Gastroesophageal sphincter (tissue), 4 donors: ENCODE results near the gene MYO1B. TPM values are rescaled to one million over a fixed set of nuclear protein-coding genes. Genes with fewer than 3 reads are reported as not detected.

Source experiments
- ATAC-seq: fragments of 150-250 bp; one replicate; pipeline ENCODE4 v1.9.1; 2016; ENCODE audit warnings: mild to moderate bottlenecking, moderate library complexity
- H3K27ac ChIP-seq, 4 donors: fragments of 200-600 bp; sonication (generic) in 3 of 4; 1 replicate in 3 of 4; 2 replicates in 1 of 4; pipeline ENCODE4 v1.5.1; 2016 to 2019
- H3K27me3 ChIP-seq: fragments of 200-600 bp; sonication (generic); one replicate; pipeline ENCODE4 v1.5.1; 2019
- H3K36me3 ChIP-seq, 2 donors: fragments of 200-600 bp; sonication (generic); one replicate each; pipeline ENCODE4 v1.5.1; 2019; ENCODE audit warnings: control low read depth in 1 of 2
- H3K4me1 ChIP-seq, 3 donors: fragments of 200-600 bp; sonication (generic); 1 replicate in 2 of 3; 2 replicates in 1 of 3; pipeline ENCODE4 v1.5.1; 2016 to 2019; ENCODE audit warnings: control low read depth in 2 of 3
- H3K4me3 ChIP-seq, 2 donors: fragments of 200-600 bp; sonication (generic); one replicate each; pipeline ENCODE4 v1.5.1; 2019; ENCODE audit warnings: mild to moderate bottlenecking in 1 of 2, moderate library complexity in 1 of 2
- H3K9me3 ChIP-seq, 3 donors: fragments of 200-600 bp; sonication (generic); one replicate each; pipeline ENCODE4 v1.5.1; 2017 to 2019; ENCODE audit warnings: control low read depth in 2 of 3
- CTCF ChIP-seq, 4 experiments: fragments of 200-600 bp in 2 of 4; fragments of 450-650 bp in 2 of 4; sonication (generic) in 1 of 4; IDR thresholded peaks; one replicate each; pipeline ENCODE4 v1.5.1; 2017 to 2019; ENCODE audit warnings: antibody characterized with exemption in 4 of 4, mild to moderate bottlenecking in 2 of 4, moderate library complexity in 2 of 4
- EP300 ChIP-seq: sonication (generic); formaldehyde crosslinking; IDR thresholded peaks from one replicate; pipeline ENCODE4 v1.6.1; 2017; ENCODE audit warnings: antibody characterized with exemption, mild to moderate bottlenecking
- POLR2A ChIP-seq, 2 donors: fragments of 450-650 bp; IDR thresholded peaks; one replicate each; pipeline ENCODE4 v1.6.1; 2017; ENCODE audit warnings: antibody characterized with exemption in 2 of 2, mild to moderate bottlenecking in 2 of 2, moderate library complexity in 1 of 2
- POLR2AphosphoS5 ChIP-seq: sonication (generic); formaldehyde crosslinking; IDR thresholded peaks from one replicate; pipeline ENCODE4 v1.6.1; 2017; ENCODE audit warnings: antibody characterized with exemption
- WGBS, 2 donors: methylation state at CpG; one replicate each; pipeline ENCODE4 v1.1.5; 2018; ENCODE audit warnings: low coverage in 1 of 2; 5-methylcytosine and 5-hydroxymethylcytosine counted together
- total RNA-seq, 4 donors: library from RNA; depleted of rRNA; stranded (reverse); fragments of >200 nt; gene quantifications; one replicate each; pipeline ENCODE4 v1.1.0, GENCODE V29; 2016

The MYO1B gene
- total RNA-seq, 4 donors from 2014 or later: 17.3 to 45.0 (median 21.0) TPM

GRCh38 chr2:191459158-191459557 is 214.0 kb downstream of the MYO1B start:
- H3K36me3 ChIP-seq: no peaks in the 10 kb centered on the region
- no peaks in the 10 kb centered on the region for H3K27me3 ChIP-seq
- peaks cover 0 to 12% (median 0%) of the 10 kb centered on the region in 3 donors for H3K9me3 ChIP-seq
- TF ChIP-seq EP300: no peak
- no peak for TF ChIP-seq POLR2AphosphoS5
- no peak for TF ChIP-seq POLR2A (IDR thresholded peaks at IDR 0.05)
- no peak for TF ChIP-seq CTCF (IDR thresholded peaks at IDR 0.05)
- no peak overlapping the region for H3K4me3 ChIP-seq
- H3K27ac ChIP-seq: no peak overlapping the region
- H3K4me1 ChIP-seq: no peaks in the 10 kb centered on the region
- no peak for ATAC-seq

- no peaks in the 10 kb centered on the region for H3K27me3 ChIP-seq
- H3K9me3 ChIP-seq: peaks cover 0 to 12% (median 0%) of the 10 kb centered on the region in 3 donors
- WGBS, 2 donors: 80 to 83% methylated on average over 3 of the region's 3 CpGs
- peaks cover 0 to 16% (median 0%) of the 10 kb centered on the region in 3 donors for H3K4me1 ChIP-seq
- no peak overlapping the region for H3K4me3 ChIP-seq
- H3K36me3 ChIP-seq: no peaks in the 10 kb centered on the region
- TF ChIP-seq CTCF (IDR thresholded peaks at IDR 0.05): no peak
- TF ChIP-seq POLR2A (IDR thresholded peaks at IDR 0.05): no peak
- no peak for TF ChIP-seq POLR2AphosphoS5
- TF ChIP-seq EP300: no peak
- no peak overlapping the region for H3K27ac ChIP-seq
- ATAC-seq: no peak
Measured at GRCh38 chr2:191462370-191462769, 217.2 kb downstream of the MYO1B start.

GRCh38 chr2:191463790-191464189 is 218.6 kb downstream of the MYO1B start:
- TF ChIP-seq POLR2AphosphoS5: no peak
- TF ChIP-seq CTCF (IDR thresholded peaks at IDR 0.05): no peak
- no peak for TF ChIP-seq EP300
- no peak for TF ChIP-seq POLR2A (IDR thresholded peaks at IDR 0.05)
- Histone ChIP-seq H3K27me3 (no peaks in the 10 kb centered on the region), H3K27ac (no peak overlapping the region), H3K9me3 (peaks cover 0 to 12% (median 0%) of the 10 kb centered on the region in 3 donors), H3K36me3 (no peaks in the 10 kb centered on the region), H3K4me1 (peaks cover 0 to 16% (median 0%) of the 10 kb centered on the region in 3 donors), H3K4me3 (no peak overlapping the region)
- no peak for ATAC-seq
- 80 to 100% methylated on average over 1 of the region's 2 CpGs for WGBS, 2 donors

- Histone ChIP-seq H3K27ac (no peak overlapping the region), H3K27me3 (no peaks in the 10 kb centered on the region), H3K9me3 (no peaks in the 10 kb centered on the region), H3K36me3 (no peaks in the 10 kb centered on the region), H3K4me1 (peaks cover 0 to 16% (median 0%) of the 10 kb centered on the region in 3 donors), H3K4me3 (no peak overlapping the region)
- TF ChIP-seq POLR2AphosphoS5 (no peak), CTCF (IDR thresholded peaks at IDR 0.05) (no peak), EP300 (no peak), POLR2A (IDR thresholded peaks at IDR 0.05) (no peak)
- ATAC-seq: no peak
- 50 to 51% methylated on average over 3 of the region's 3 CpGs for WGBS, 2 donors
Measured at GRCh38 chr2:191465766-191466420, 220.7 kb downstream of the MYO1B start.

GRCh38 chr2:191467113-191467512 is 221.9 kb downstream of the MYO1B start:
- Histone ChIP-seq H3K9me3 (no peaks in the 10 kb centered on the region), H3K27ac (no peak overlapping the region), H3K36me3 (no peaks in the 10 kb centered on the region), H3K4me3 (no peak overlapping the region), H3K27me3 (no peaks in the 10 kb centered on the region), H3K4me1 (peaks cover 0 to 16% (median 0%) of the 10 kb centered on the region in 3 donors)
- 40 to 90% methylated on average over 1 to 2 of the region's 5 CpGs for WGBS, 2 donors
- no peak for ATAC-seq
- TF ChIP-seq EP300: no peak
